Heart left ventricle (tissue), 16 donors: ENCODE measurements around the gene AHSP. TPM values are rescaled to one million over a fixed set of nuclear protein-coding genes. Genes with fewer than 3 reads are reported as not detected.
"Not testable (repeated sequence)": the region's sequence is repeated elsewhere in the genome, so short reads cannot be mapped to it uniquely, and the experiment has no call there.

Source experiments
- ATAC-seq, 4 donors: fragments of 200-7000 bp; cut with Tn5 transposase; one replicate each; pipeline ENCODE4 v1.9.1; 2020 to 2022; ENCODE audit warnings: moderate library complexity in 4 of 4, mild to moderate bottlenecking in 3 of 4, moderate number of reproducible peaks in 1 of 4
- DNase-seq, 5 donors: peaks; one replicate each; pipeline ENCODE4 v3.0.0-alpha.2; 2020
- H3K27ac ChIP-seq, 12 donors: fragments of 200-600 bp; sonication (generic) in 4 of 12; one replicate each; pipeline versions ENCODE4 v1.5.0 to v1.8.0; 2016 to 2022; ENCODE audit warnings: mild to moderate bottlenecking in 2 of 12
- H3K27me3 ChIP-seq, 9 donors: fragments of 200-600 bp; sonication (generic) in 2 of 9; one replicate each; pipeline versions ENCODE4 v1.5.1 to v1.8.0; 2016 to 2022; ENCODE audit warnings: mild to moderate bottlenecking in 3 of 9
- H3K36me3 ChIP-seq, 9 donors: fragments of 200-600 bp; sonication (generic) in 2 of 9; one replicate each; pipeline versions ENCODE4 v1.5.0 to v1.8.0; 2018 to 2022; ENCODE audit warnings: mild to moderate bottlenecking in 2 of 9
- H3K4me1 ChIP-seq, 12 donors: fragments of 200-600 bp; sonication (generic) in 4 of 12; one replicate each; pipeline versions ENCODE4 v1.5.0 to v1.8.0; 2016 to 2022; ENCODE audit warnings: mild to moderate bottlenecking in 3 of 12
- H3K4me3 ChIP-seq, 12 donors: fragments of 200-600 bp; sonication (generic) in 4 of 12; one replicate each; pipeline versions ENCODE4 v1.5.0 to v1.8.0; 2017 to 2022; ENCODE audit warnings: mild to moderate bottlenecking in 9 of 12, moderate library complexity in 4 of 12
- H3K9me3 ChIP-seq, 12 donors: fragments of 200-600 bp; sonication (generic) in 4 of 12; one replicate each; pipeline versions ENCODE4 v1.5.0 to v1.8.0; 2016 to 2022; ENCODE audit warnings: mild to moderate bottlenecking in 1 of 12
- CTCF ChIP-seq, 12 donors: fragments of 200-600 bp; sonication (generic) in 4 of 12; IDR thresholded peaks; one replicate each; pipeline versions ENCODE4 v1.5.0 to v1.8.0; 2018 to 2022; ENCODE audit warnings: antibody characterized with exemption in 12 of 12, mild to moderate bottlenecking in 5 of 12
- POLR2A ChIP-seq, 2 donors: fragments of 450-650 bp; IDR thresholded peaks; one replicate each; pipeline ENCODE4 v1.6.1; 2017; ENCODE audit warnings: antibody characterized with exemption in 2 of 2, mild to moderate bottlenecking in 2 of 2, moderate library complexity in 2 of 2
- WGBS, 4 donors: extraction: QIAGEN DNeasy Blood & Tissue Kit in 2 of 4; methylation state at CpG; one replicate each; pipeline versions ENCODE4 v1.1.5 to v1.1.7; 2013 to 2018; 5-methylcytosine and 5-hydroxymethylcytosine counted together
- intact Hi-C, 10 donors: fragments of 100-400 bp; cut with DNase I; formaldehyde crosslinking; loops; one replicate each; pipeline versions ENCODE4 v1.11.1 to v1.14.2; 2022
- polyA plus RNA-seq, 2 donors: library from polyadenylated mRNA; stranded (reverse); fragments of 200-250 nt; gene quantifications; one replicate each; pipeline ENCODE4 v1.2.3, GENCODE V29; 2013
- total RNA-seq, 9 donors: library from RNA; depleted of rRNA in 2 of 9; stranded (reverse); fragments of >200 nt in 2 of 9; fragmentation: NEBNext Ultra II Directional in 3 of 9; extraction: Animal tissue kit (Norgen Biotek cat#: 25700) in 3 of 9; gene quantifications; one replicate each; pipeline versions ENCODE4 v1.1.0 to v1.2.4, GENCODE V29; 2016 to 2023
- donor health status: ischemic (EF 13 %, LVEDD 7.1; RV severe dilation, severe dysfunction).
- donor health status: healthy with polysubstance abuse.
- donor health status: DM: no; HTN: yes; CAD: no.
- donor health status: DM: no; HTN: no; CAD: no.
- donor health status: ischemic (EF 25% LVEDD 6.9; RV normal size, moderate dysfunction).
- donor health status: ischemic (EF 25% LVEDD 5.7; RV mildly dilated, moderate dysfunction).
- donor health status: healthy.
- donor health status: DM: yes; HTN: yes; CAD: no.
- donor health status: ischemic (EF 35%, LVEDD 5.7; RV mildly dilated, moderate dysfunction).
- donor health status: nonischemic (EF 11% LVEDD 7.7; RV severe dilation, severe dysfunction).
- donor health status: DM: yes; HTN: yes; CAD: no.
- donor health status: PGD.
- donor health status: ischemic (EF 29% LVEDD 5.4; RV normal size, mild dysfunction).
- donor health status: nonischemic (EF 23%, LVEDD 6.1; RV moderate dilation, normal function).

The AHSP gene
- total and polyA plus RNA-seq, 11 donors: 2.2 TPM; not detected in 10

GRCh38 chr16:31480851-31481536, 46.7 kb upstream of the AHSP start:
- Histone ChIP-seq H3K4me1 (peaks cover 0 to 18% (median 5%) of the 10 kb centered on the region in 12 donors), H3K27me3 (peaks cover 0 to 7% (median 0%) of the 10 kb centered on the region in 9 donors), H3K4me3 (no peak overlapping the region), H3K36me3 (peaks cover 0 to 22% (median 14%) of the 10 kb centered on the region in 9 donors), H3K27ac (no peak overlapping the region), H3K9me3 (no peaks in the 10 kb centered on the region)
- ATAC-seq (no peak), DNase-seq (peak in 2 of 5 donors; percentile 58 to 64)
- 18 to 31% (median 26%) methylated on average over 6 to 7 of the region's 7 CpGs for WGBS, 4 donors
- TF ChIP-seq CTCF (IDR thresholded peaks at IDR 0.05): no peak
- TF ChIP-seq POLR2A (IDR thresholded peaks at IDR 0.05): no peak
- intact Hi-C loops: loop anchor here in 1 of 10 donors (10.0 kb wide), 1 partner anchor 224 kb away; no protein-coding TSS in a partner anchor

- no peak for TF ChIP-seq POLR2A (IDR thresholded peaks at IDR 0.05)
- no peak for TF ChIP-seq CTCF (IDR thresholded peaks at IDR 0.05)
- Histone ChIP-seq H3K9me3 (no peaks in the 10 kb centered on the region), H3K27me3 (peaks cover 0 to 23% (median 7%) of the 10 kb centered on the region in 9 donors), H3K4me3 (no peak within 1 kb of the TSS), H3K4me1 (peaks cover 5 to 22% (median 16%) of the 10 kb centered on the region in 12 donors), H3K36me3 (peaks cover 0 to 4% (median 1%) of the 10 kb centered on the region in 9 donors), H3K27ac (no peak within 1 kb of the TSS)
- ATAC-seq (no peak), DNase-seq (no peak)
- 88 to 92% (median 91%) methylated on average over 4 of the region's 4 CpGs for WGBS, 4 donors
- intact Hi-C loops: loop anchor here in 1 of 10 donors (10.0 kb wide), 1 partner anchor 222 kb away; no protein-coding TSS in a partner anchor
Measured at GRCh38 chr16:31483081-31483480, 44.6 kb upstream of the AHSP start, which contains the start of gene SLC5A2. TSS of gene SLC5A2 (plus strand) at chr16:31483123. CDS start at chr16:31483137, 14 bp downstream.

GRCh38 chr16:31484048-31484447, 43.7 kb upstream of the AHSP start:
- H3K4me1 ChIP-seq: peaks cover 8 to 30% (median 23%) of the 10 kb centered on the region in 12 donors
- H3K27ac ChIP-seq, DNase-seq, H3K4me3 ChIP-seq, ATAC-seq, H3K36me3 ChIP-seq, H3K9me3 ChIP-seq: not testable (repeated sequence)
- 94 to 96% (median 95%) methylated on average over 4 of the region's 4 CpGs for WGBS, 4 donors
- intact Hi-C loops: loop anchor here in 1 of 10 donors (10.0 kb wide), 1 partner anchor 221 kb away; no protein-coding TSS in a partner anchor
- H3K27me3 ChIP-seq: peaks cover 0 to 23% (median 7%) of the 10 kb centered on the region in 9 donors

- whole genome bisulfite sequencing, 4 donors: 50 to 69% (median 61%) methylated on average over 10 to 14 of the region's 14 CpGs
- intact Hi-C loops: loop anchor here in 2 of 10 donors (1.0 to 10.0 kb wide), 2 partner anchors 13 to 220 kb away; no protein-coding TSS in a partner anchor
- Histone ChIP-seq H3K9me3 (no peaks in the 10 kb centered on the region), H3K4me3 (no peak overlapping the region), H3K27ac (no peak overlapping the region), H3K4me1 (peaks cover 8 to 30% (median 23%) of the 10 kb centered on the region in 12 donors), H3K36me3 (peaks cover 0 to under 1% (median 0%) of the 10 kb centered on the region in 9 donors), H3K27me3 (peaks cover 0 to 23% (median 7%) of the 10 kb centered on the region in 9 donors)
- DNase-seq (no peak), ATAC-seq (no peak)
- TF ChIP-seq CTCF (IDR thresholded peaks at IDR 0.05) (no peak), POLR2A (IDR thresholded peaks at IDR 0.05) (no peak)
Measured at GRCh38 chr16:31484491-31485171, 43.1 kb upstream of the AHSP start.
